ENCODE results near the gene GRK5. TPM values are rescaled to one million over a fixed set of nuclear protein-coding genes. Genes with fewer than 3 reads are reported as not detected.

Gene GRK5
- polyA plus RNA-seq, 1 donor from 2014 or later: 34.9 TPM

DNA sequence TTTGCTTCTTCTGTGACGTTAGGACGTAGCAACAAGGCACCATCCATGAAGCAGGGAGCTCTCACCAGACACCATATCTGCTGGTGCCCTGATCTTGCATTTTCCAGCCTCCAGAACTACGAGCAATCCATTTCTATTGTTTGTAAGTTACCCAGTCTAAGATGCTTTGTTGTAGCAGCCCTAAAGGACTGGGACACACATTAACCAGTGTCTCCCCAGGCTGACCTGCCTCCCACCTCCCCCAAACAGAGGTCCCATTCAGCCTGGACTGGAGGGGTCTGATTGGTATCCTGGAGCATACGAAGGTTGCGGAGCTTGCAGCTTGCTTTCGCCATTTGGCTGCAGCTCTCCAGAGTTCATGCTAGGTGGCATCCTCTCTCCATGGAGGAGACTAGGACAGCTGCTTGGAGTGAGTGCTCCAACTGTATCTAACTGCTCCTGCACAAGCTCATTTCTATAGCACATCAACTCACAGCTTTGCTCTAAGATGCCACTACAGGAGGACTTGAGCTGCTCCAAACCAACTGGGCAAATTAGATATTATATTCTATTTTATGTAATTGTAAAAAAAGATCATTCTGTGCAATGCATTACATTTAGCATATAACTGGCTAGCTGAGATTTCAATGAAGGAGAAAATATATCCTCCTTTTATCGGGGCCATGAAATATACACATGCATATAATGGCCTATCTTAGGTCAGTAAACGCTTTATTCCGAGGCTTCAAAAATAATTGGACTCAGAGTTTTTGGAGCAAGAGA lies 8.0 kb upstream of the GRK5 start:
- no peak overlapping the region for H3K4me2 ChIP-seq (ENCODE audit: low read length)
- no peaks in the 10 kb centered on the region for H3K79me2 ChIP-seq (replicated peaks; ENCODE audit: insufficient read depth, low read length)
- no peaks in the 10 kb centered on the region for H3K9me2 ChIP-seq (ENCODE audit: insufficient read depth, low read length)
- H3K36me3 ChIP-seq (ENCODE audit: insufficient read depth, low read length): no peaks in the 10 kb centered on the region
- H3K27ac ChIP-seq (ENCODE audit: low read length): no peak overlapping the region
- H4K20me1 ChIP-seq (ENCODE audit: insufficient read depth): no peaks in the 10 kb centered on the region
- no peak overlapping the region for H3K9ac ChIP-seq (ENCODE audit: low read length)
- H2AFZ ChIP-seq (ENCODE audit: low read depth, low read length): no peak overlapping the region
- H3F3A ChIP-seq (ENCODE audit: insufficient read depth, low read length, poor library complexity, severe bottlenecking): no peaks in the 10 kb centered on the region
- H3K4me3 ChIP-seq (ENCODE audit: low read length): no peak overlapping the region
- TF ChIP-seq EP300 (conservative IDR thresholded peaks at IDR 0.05; ENCODE audit: poor library complexity, severe bottlenecking) (no peak), EZH2 (IDR thresholded peaks at IDR 0.05; ENCODE audit: borderline replicate concordance, insufficient read depth, low read length, poor library complexity, severe bottlenecking) (no peak), MXI1 (conservative IDR thresholded peaks at IDR 0.05; ENCODE audit: poor library complexity, severe bottlenecking) (no peak), RAD21 (conservative IDR thresholded peaks at IDR 0.05) (peak; percentile 96), POLR2AphosphoS5 (IDR thresholded peaks at IDR 0.05) (no peak), SMC3 (conservative IDR thresholded peaks at IDR 0.05; ENCODE audit: poor library complexity) (peak; percentile 90), TAF1 (IDR thresholded peaks at IDR 0.05; ENCODE audit: low read depth) (no peak)
- TF ChIP-seq, protein P1, sequence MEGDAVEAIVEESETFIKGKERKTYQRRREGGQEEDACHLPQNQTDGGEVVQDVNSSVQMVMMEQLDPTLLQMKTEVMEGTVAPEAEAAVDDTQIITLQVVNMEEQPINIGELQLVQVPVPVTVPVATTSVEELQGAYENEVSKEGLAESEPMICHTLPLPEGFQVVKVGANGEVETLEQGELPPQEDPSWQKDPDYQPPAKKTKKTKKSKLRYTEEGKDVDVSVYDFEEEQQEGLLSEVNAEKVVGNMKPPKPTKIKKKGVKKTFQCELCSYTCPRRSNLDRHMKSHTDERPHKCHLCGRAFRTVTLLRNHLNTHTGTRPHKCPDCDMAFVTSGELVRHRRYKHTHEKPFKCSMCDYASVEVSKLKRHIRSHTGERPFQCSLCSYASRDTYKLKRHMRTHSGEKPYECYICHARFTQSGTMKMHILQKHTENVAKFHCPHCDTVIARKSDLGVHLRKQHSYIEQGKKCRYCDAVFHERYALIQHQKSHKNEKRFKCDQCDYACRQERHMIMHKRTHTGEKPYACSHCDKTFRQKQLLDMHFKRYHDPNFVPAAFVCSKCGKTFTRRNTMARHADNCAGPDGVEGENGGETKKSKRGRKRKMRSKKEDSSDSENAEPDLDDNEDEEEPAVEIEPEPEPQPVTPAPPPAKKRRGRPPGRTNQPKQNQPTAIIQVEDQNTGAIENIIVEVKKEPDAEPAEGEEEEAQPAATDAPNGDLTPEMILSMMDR (IDR thresholded peaks at IDR 0.05; ENCODE audit: poor library complexity, severe bottlenecking): peak; percentile 94
- TF ChIP-seq, protein P2, sequence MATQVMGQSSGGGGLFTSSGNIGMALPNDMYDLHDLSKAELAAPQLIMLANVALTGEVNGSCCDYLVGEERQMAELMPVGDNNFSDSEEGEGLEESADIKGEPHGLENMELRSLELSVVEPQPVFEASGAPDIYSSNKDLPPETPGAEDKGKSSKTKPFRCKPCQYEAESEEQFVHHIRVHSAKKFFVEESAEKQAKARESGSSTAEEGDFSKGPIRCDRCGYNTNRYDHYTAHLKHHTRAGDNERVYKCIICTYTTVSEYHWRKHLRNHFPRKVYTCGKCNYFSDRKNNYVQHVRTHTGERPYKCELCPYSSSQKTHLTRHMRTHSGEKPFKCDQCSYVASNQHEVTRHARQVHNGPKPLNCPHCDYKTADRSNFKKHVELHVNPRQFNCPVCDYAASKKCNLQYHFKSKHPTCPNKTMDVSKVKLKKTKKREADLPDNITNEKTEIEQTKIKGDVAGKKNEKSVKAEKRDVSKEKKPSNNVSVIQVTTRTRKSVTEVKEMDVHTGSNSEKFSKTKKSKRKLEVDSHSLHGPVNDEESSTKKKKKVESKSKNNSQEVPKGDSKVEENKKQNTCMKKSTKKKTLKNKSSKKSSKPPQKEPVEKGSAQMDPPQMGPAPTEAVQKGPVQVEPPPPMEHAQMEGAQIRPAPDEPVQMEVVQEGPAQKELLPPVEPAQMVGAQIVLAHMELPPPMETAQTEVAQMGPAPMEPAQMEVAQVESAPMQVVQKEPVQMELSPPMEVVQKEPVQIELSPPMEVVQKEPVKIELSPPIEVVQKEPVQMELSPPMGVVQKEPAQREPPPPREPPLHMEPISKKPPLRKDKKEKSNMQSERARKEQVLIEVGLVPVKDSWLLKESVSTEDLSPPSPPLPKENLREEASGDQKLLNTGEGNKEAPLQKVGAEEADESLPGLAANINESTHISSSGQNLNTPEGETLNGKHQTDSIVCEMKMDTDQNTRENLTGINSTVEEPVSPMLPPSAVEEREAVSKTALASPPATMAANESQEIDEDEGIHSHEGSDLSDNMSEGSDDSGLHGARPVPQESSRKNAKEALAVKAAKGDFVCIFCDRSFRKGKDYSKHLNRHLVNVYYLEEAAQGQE (IDR thresholded peaks at IDR 0.05; ENCODE audit: borderline replicate concordance): no peak
- no peaks in the 10 kb centered on the region for H3K9me3 ChIP-seq (ENCODE audit: low read length)
- H3K27me3 ChIP-seq (ENCODE audit: insufficient read depth, low read depth, low read length): no peaks in the 10 kb centered on the region

DNA sequence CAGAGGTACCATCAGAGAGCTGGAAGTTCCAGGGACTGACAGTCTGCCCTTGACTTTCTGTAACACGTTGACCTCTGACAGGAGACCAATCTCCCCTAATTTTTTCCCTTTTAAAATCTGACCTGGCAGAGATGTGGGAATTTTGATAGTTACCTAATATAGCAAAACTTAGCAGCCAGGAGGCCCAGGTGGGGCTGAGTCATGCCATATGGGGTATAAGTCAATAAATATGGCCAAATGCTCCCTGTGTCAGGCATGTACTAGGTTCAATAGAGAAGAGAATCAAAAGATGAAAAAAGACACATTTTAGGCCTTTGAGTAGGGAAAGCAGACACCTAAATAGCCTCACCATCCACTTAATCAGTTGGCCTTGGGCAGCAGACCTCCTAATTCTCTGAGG lies 6.1 kb upstream of the GRK5 start:
- TF ChIP-seq, protein P1 (IDR thresholded peaks at IDR 0.05; ENCODE audit: poor library complexity, severe bottlenecking): no peak
- no peak for TF ChIP-seq MXI1 (conservative IDR thresholded peaks at IDR 0.05; ENCODE audit: poor library complexity, severe bottlenecking)
- no peak for TF ChIP-seq EZH2 (IDR thresholded peaks at IDR 0.05; ENCODE audit: borderline replicate concordance, insufficient read depth, low read length, poor library complexity, severe bottlenecking)
- TF ChIP-seq TAF1 (IDR thresholded peaks at IDR 0.05; ENCODE audit: low read depth): no peak
- TF ChIP-seq POLR2AphosphoS5 (IDR thresholded peaks at IDR 0.05): no peak
- no peak for TF ChIP-seq EP300 (conservative IDR thresholded peaks at IDR 0.05; ENCODE audit: poor library complexity, severe bottlenecking)
- no peak for TF ChIP-seq RAD21 (conservative IDR thresholded peaks at IDR 0.05)
- TF ChIP-seq SMC3 (conservative IDR thresholded peaks at IDR 0.05; ENCODE audit: poor library complexity): no peak
- TF ChIP-seq, protein P2 (IDR thresholded peaks at IDR 0.05; ENCODE audit: borderline replicate concordance): no peak

More for the DNA sequence above, 6.1 kb upstream of the GRK5 start:
- no peaks in the 10 kb centered on the region for H3K9me2 ChIP-seq (ENCODE audit: insufficient read depth, low read length)
- H3K9ac ChIP-seq (ENCODE audit: low read length): no peak overlapping the region
- H3K36me3 ChIP-seq (ENCODE audit: insufficient read depth, low read length): no peaks in the 10 kb centered on the region
- H2AFZ ChIP-seq (ENCODE audit: low read depth, low read length): no peak overlapping the region
- no peak overlapping the region for H3K4me2 ChIP-seq (ENCODE audit: low read length)
- no peaks in the 10 kb centered on the region for H3K9me3 ChIP-seq (ENCODE audit: low read length)
- no peaks in the 10 kb centered on the region for H3K79me2 ChIP-seq (replicated peaks; ENCODE audit: insufficient read depth, low read length)
- H4K20me1 ChIP-seq (ENCODE audit: insufficient read depth): no peaks in the 10 kb centered on the region
- H3K4me3 ChIP-seq (ENCODE audit: low read length): no peak overlapping the region
- H3K27ac ChIP-seq (ENCODE audit: low read length): no peak overlapping the region
- no peaks in the 10 kb centered on the region for H3K27me3 ChIP-seq (ENCODE audit: insufficient read depth, low read depth, low read length)
- H3F3A ChIP-seq (ENCODE audit: insufficient read depth, low read length, poor library complexity, severe bottlenecking): no peaks in the 10 kb centered on the region
